ENCODE measurements around the gene KDELR3. TPM values are rescaled to one million over a fixed set of nuclear protein-coding genes. Genes with fewer than 3 reads are reported as not detected.

The KDELR3 gene
- total RNA-seq, 1 experiment from 2014 or later: 7.3 TPM

- Histone ChIP-seq H4K91ac (ENCODE audit: insufficient read length, low read depth, low read length) (no peak overlapping the region), H3K79me2 (ENCODE audit: insufficient read depth, low read length) (no peaks in the 10 kb centered on the region), H3K14ac (ENCODE audit: insufficient read depth, low read length) (peak overlapping the region; percentile 44; the same call in 1 of the 2 replicates), H4K5ac (ENCODE audit: insufficient read length, low read depth, low read length) (no peak overlapping the region), H2AK5ac (ENCODE audit: insufficient read length, low read length) (no peak overlapping the region), H3K27me3 (ENCODE audit: insufficient read depth, low read length) (peaks cover 15% of the 10 kb centered on the region), H3K79me1 (ENCODE audit: insufficient read depth, low read depth, low read length, poor library complexity, severe bottlenecking) (no peaks in the 10 kb centered on the region), H3K27ac (ENCODE audit: insufficient read length, low read depth, low read length) (no peak overlapping the region), H3K4me1 (ENCODE audit: insufficient read depth, low read length) (peaks cover 3% of the 10 kb centered on the region; the same call in 1 of the 2 replicates), H2BK5ac (ENCODE audit: insufficient read length, low read length) (no peak overlapping the region), H4K20me1 (ENCODE audit: control insufficient read depth, insufficient read depth, insufficient read length) (peaks cover 4% of the 10 kb centered on the region), H2BK12ac (ENCODE audit: insufficient read length, low read depth, low read length) (no peak overlapping the region), H2AFZ (ENCODE audit: low read length) (no peak overlapping the region), H3K23ac (ENCODE audit: insufficient read length, low read depth, low read length) (no peak overlapping the region), H2BK20ac (ENCODE audit: low read depth, low read length, poor library complexity, severe bottlenecking) (no peak overlapping the region), H3K23me2 (ENCODE audit: insufficient read length, low read depth, low read length, poor library complexity, severe bottlenecking) (peaks cover 6% of the 10 kb centered on the region), H3K4ac (ENCODE audit: low read depth, low read length) (no peak overlapping the region), H4K8ac (replicated peaks; ENCODE audit: insufficient read length, low read depth, low read length) (no peak overlapping the region), H3K4me2 (ENCODE audit: insufficient read depth, insufficient read length, low read length) (no peak overlapping the region), H3K18ac (ENCODE audit: insufficient read length, low read depth, low read length) (no peak overlapping the region), H3K9me3 (ENCODE audit: control insufficient read depth, low read depth, low read length) (no peaks in the 10 kb centered on the region), H3K56ac (ENCODE audit: insufficient read length, low read depth, low read length) (no peak overlapping the region), H2BK15ac (ENCODE audit: low read depth, low read length) (no peak overlapping the region), H3K9ac (ENCODE audit: extremely low read depth, insufficient read length, low read length) (no peak overlapping the region), H2BK120ac (ENCODE audit: low read depth, low read length, poor library complexity, severe bottlenecking) (no peak overlapping the region), H3T11ph (ENCODE audit: low read length) (no peak overlapping the region)
- no peak for TF ChIP-seq CTCF (conservative IDR thresholded peaks at IDR 0.05)
- Mint-ChIP-seq H3K4me1 (peaks cover 21 to 42% of the 10 kb centered on the region in 2 experiments), H3K27me3 (ENCODE audit: low read depth) (peaks cover 59% of the 10 kb centered on the region), H3K9me3 (no peaks in the 10 kb centered on the region), H3K27ac (no peak overlapping the region; a peak in 1 of 7 replicates), H3K36me3 (ENCODE audit: insufficient read depth in 1 of 3, low read depth in 3 of 3) (no peaks in the 10 kb centered on the region; a peak in 2 of 7 replicates), H3K4me3 (no peak overlapping the region)
- WGBS (ENCODE audit: extremely low coverage, insufficient read length, low lambda C conversion rate): no CpG with 5 or more reads among the region's 11 CpGs
- DNase-seq: no peak
Measured at GRCh38 chr22:38450234-38450797, 17.6 kb upstream of the KDELR3 start.

Data from H9 (cell line).